CD4-positive, alpha-beta T cell (primary cell): ENCODE measurements around the gene DEFB116. TPM values are rescaled to one million over a fixed set of nuclear protein-coding genes. Genes with fewer than 3 reads are reported as not detected.

ENCODE experiments used
- ATAC-seq: fragments of 200-7000 bp; cut with Tn5 transposase; one replicate; pipeline ENCODE4 v1.10.0; 2022; ENCODE audit warnings: mild to moderate bottlenecking; ENCODE audit not compliant: poor library complexity
- CTCF ChIA-PET: fragments of 350-600 bp; sonication (Branson Sonifier 250); formaldehyde crosslinking; loops from one replicate; lab custom pipeline; 2021; ENCODE audit warnings: antibody characterized with exemption, inconsistent platforms; lab: Charles Lee
- POLR2A ChIA-PET: fragments of 350-600 bp; sonication (Branson Sonifier 250); formaldehyde crosslinking; loops from one replicate; lab custom pipeline; 2021; ENCODE audit warnings: antibody characterized with exemption, inconsistent platforms; lab: Charles Lee
- DNase-seq, 14 experiments: peaks; one replicate each; pipeline ENCODE4 v3.0.0-alpha.2; 2013 to 2020; ENCODE audit warnings: mixed read lengths in 2 of 14
- H3K27ac ChIP-seq, 2 donors: one replicate each; pipeline versions ENCODE4 v1.5.1 to v1.7.0; 2013; ENCODE audit warnings: low read length in 2 of 2, low read depth in 1 of 2, mild to moderate bottlenecking in 1 of 2
- H3K27me3 ChIP-seq, 2 experiments: 1 replicate in 1 of 2; 2 replicates in 1 of 2; pipeline versions ENCODE4 v1.6.1 to v1.7.0; 2013; ENCODE audit warnings: low read length in 2 of 2, control low read depth in 1 of 2, mild to moderate bottlenecking in 1 of 2, moderate library complexity in 1 of 2; ENCODE audit not compliant: insufficient read depth in 2 of 2, control insufficient read depth in 1 of 2
- H3K36me3 ChIP-seq: one replicate; pipeline ENCODE4 v1.6.1; 2013; ENCODE audit warnings: low read length, control low read depth; ENCODE audit not compliant: insufficient read depth
- H3K4me1 ChIP-seq: one replicate; pipeline ENCODE4 v1.6.1; 2013; ENCODE audit warnings: low read length, control low read depth; ENCODE audit not compliant: insufficient read depth
- H3K4me3 ChIP-seq: one replicate; pipeline ENCODE4 v1.5.1; 2013; ENCODE audit warnings: mild to moderate bottlenecking, low read length, moderate library complexity
- H3K9me3 ChIP-seq, 2 experiments: 1 replicate in 1 of 2; 2 replicates in 1 of 2; pipeline versions ENCODE4 v1.6.1 to v1.7.0; 2013; ENCODE audit warnings: low read length in 2 of 2, mild to moderate bottlenecking in 2 of 2, control low read depth in 1 of 2, moderate library complexity in 1 of 2; ENCODE audit not compliant: control insufficient read depth in 1 of 2, insufficient read depth in 1 of 2
- H3K27ac Mint-ChIP-seq: one replicate; pipeline ENCODE4 v1.8.0; 2020; ENCODE audit warnings: mixed read lengths
- H3K27me3 Mint-ChIP-seq: one replicate; pipeline ENCODE4 v1.8.0; 2021; ENCODE audit warnings: mixed read lengths
- H3K36me3 Mint-ChIP-seq: one replicate; pipeline ENCODE4 v1.8.0; 2021; ENCODE audit warnings: low read depth, mixed read lengths
- H3K4me1 Mint-ChIP-seq: one replicate; pipeline ENCODE4 v1.8.0; 2021; ENCODE audit warnings: low read depth, mixed read lengths
- H3K4me3 Mint-ChIP-seq: one replicate; pipeline ENCODE4 v1.8.0; 2020; ENCODE audit warnings: mild to moderate bottlenecking, mixed read lengths
- H3K9me3 Mint-ChIP-seq: one replicate; pipeline ENCODE4 v1.8.0; 2020; ENCODE audit warnings: mixed read lengths
- intact Hi-C, 2 experiments: fragments of 100-400 bp; cut with DNase I in 1 of 2; cut with micrococcal nuclease in 1 of 2; formaldehyde crosslinking; loops; one replicate each; pipeline versions ENCODE4 v1.15.1 to v1.9.0; 2023 to 2025; cut with DNase I, micrococcal nuclease
- total RNA-seq, 174 experiments: library from RNA in 2 of 174; stranded (reverse) in 2 of 174; gene quantifications; one replicate each; pipeline ENCODE4 v1.2.3 and lab custom pipeline; 2021 to 2026
- TF ChIP-seq, protein P1 (sequence below): fragments of 200-600 bp; IDR thresholded peaks from one replicate; pipeline ENCODE4 v1.8.0; 2022; ENCODE audit warnings: antibody characterized with exemption, mild to moderate bottlenecking

The DEFB116 gene
- total RNA-seq, 2 experiments from 2014 or later, result not detected

GRCh38 chr20:31274441-31274840, 33.9 kb downstream of the DEFB116 start:
- DNase-seq (no peak), ATAC-seq (no peak)
- H3K4me1 ChIP-seq, result no peaks in the 10 kb centered on the region
- no peak overlapping the region for H3K4me3 Mint-ChIP-seq
- no peaks in the 10 kb centered on the region for H3K4me1 Mint-ChIP-seq
- TF ChIP-seq, protein P1, sequence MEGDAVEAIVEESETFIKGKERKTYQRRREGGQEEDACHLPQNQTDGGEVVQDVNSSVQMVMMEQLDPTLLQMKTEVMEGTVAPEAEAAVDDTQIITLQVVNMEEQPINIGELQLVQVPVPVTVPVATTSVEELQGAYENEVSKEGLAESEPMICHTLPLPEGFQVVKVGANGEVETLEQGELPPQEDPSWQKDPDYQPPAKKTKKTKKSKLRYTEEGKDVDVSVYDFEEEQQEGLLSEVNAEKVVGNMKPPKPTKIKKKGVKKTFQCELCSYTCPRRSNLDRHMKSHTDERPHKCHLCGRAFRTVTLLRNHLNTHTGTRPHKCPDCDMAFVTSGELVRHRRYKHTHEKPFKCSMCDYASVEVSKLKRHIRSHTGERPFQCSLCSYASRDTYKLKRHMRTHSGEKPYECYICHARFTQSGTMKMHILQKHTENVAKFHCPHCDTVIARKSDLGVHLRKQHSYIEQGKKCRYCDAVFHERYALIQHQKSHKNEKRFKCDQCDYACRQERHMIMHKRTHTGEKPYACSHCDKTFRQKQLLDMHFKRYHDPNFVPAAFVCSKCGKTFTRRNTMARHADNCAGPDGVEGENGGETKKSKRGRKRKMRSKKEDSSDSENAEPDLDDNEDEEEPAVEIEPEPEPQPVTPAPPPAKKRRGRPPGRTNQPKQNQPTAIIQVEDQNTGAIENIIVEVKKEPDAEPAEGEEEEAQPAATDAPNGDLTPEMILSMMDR, result no peak
- no peaks in the 10 kb centered on the region for H3K36me3 ChIP-seq
- CTCF ChIA-PET, result no interaction called here
- no peaks in the 10 kb centered on the region for H3K36me3 Mint-ChIP-seq
- H3K27ac Mint-ChIP-seq, result no peak overlapping the region
- no peaks in the 10 kb centered on the region for H3K27me3 Mint-ChIP-seq
- H3K27ac ChIP-seq, result no peak overlapping the region
- peaks cover 17 to 50% of the 10 kb centered on the region in 2 experiments for H3K9me3 ChIP-seq
- no peak overlapping the region for H3K4me3 ChIP-seq
- intact Hi-C loops, result no loop called here
- no peaks in the 10 kb centered on the region for H3K27me3 ChIP-seq
- peaks cover 12% of the 10 kb centered on the region for H3K9me3 Mint-ChIP-seq
- POLR2A ChIA-PET, result no interaction called here

DNA sequence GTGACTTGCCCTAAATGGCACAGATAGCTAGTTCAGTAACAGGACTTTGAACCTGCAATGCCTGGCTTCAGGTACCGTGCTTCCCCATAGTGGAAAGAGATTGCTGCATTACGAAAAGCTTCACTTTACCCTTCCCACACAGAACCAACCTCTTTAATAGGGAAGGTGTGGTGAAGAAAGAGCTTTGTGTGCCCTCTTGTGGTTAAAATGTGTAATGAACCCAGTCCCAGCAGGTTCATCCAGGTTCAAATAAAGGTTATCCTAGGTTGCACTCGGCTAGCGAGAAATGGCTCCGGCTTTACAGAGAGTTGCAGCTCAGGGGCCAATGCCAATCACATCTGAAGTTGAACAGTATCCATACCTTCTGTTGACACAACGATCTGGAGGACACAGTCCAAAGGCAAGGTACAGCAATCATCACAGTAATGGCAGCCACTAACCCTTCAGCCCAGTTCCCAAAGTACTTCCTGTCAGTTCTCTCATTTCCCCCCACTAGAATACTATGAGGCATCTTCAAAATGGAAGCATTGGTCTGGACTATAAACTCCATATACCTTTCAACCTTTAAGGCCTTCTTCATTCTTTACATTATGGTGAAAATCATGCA, 48.0 kb downstream of the DEFB116 start:
- ATAC-seq (no peak), DNase-seq (peak in 1 of 14 experiments; percentile 0)
- POLR2A ChIA-PET, result interaction anchor here (0.6 kb wide), 1 partner anchor 22 kb away, joined by 3 read pairs; no protein-coding TSS in a partner anchor
- H3K9me3 ChIP-seq, result peaks cover 0 to 3% of the 10 kb centered on the region in 2 experiments
- Mint-ChIP-seq H3K27me3 (no peaks in the 10 kb centered on the region), H3K27ac (no peak overlapping the region), H3K36me3 (no peaks in the 10 kb centered on the region), H3K4me3 (no peak overlapping the region), H3K4me1 (no peaks in the 10 kb centered on the region), H3K9me3 (no peaks in the 10 kb centered on the region)
- H3K27ac ChIP-seq, result no peak overlapping the region
- CTCF ChIA-PET, result no interaction called here
- no peaks in the 10 kb centered on the region for H3K27me3 ChIP-seq
- intact Hi-C loops, result no loop called here
- no peak overlapping the region for H3K4me3 ChIP-seq
- H3K4me1 ChIP-seq, result no peaks in the 10 kb centered on the region
- TF ChIP-seq, protein P1, result no peak
- no peaks in the 10 kb centered on the region for H3K36me3 ChIP-seq

DNA sequence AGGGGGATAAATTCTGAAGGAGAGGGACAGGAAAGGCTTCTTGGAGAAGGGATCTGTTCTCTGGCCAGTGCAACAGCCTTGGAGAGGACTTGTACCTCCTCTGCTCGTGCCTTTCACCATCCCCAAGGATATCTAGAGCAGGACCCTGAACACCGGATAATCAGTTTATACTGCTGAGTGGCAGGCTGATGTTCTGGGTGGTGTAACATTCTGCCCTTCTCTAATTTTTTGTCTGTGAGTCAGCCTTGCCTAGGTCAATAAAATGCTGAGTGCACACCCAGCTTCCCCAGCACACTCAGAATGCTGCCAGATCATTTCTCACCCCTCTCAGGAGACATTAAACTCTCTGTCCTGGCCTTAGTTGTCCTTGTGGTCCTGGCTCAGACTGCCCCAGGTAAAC, 51.0 kb downstream of the DEFB116 start, which contains the start of gene DEFB115:
DEFB115 (plus strand) TSS at position 301 of the 400 bp plus-strand sequence; CDS start at position 301, 0 bp downstream.
- Mint-ChIP-seq H3K27ac (no peak within 1 kb of the TSS), H3K4me3 (no peak within 1 kb of the TSS), H3K9me3 (peaks cover 2% of the 10 kb centered on the region), H3K27me3 (no peaks in the 10 kb centered on the region), H3K36me3 (no peaks in the 10 kb centered on the region), H3K4me1 (no peaks in the 10 kb centered on the region)
- ChIA-PET CTCF (no interaction called here), POLR2A (no interaction called here)
- ATAC-seq, result no peak
- H3K36me3 ChIP-seq, result no peaks in the 10 kb centered on the region
- intact Hi-C loops, result no loop called here
- H3K4me1 ChIP-seq, result no peaks in the 10 kb centered on the region
- H3K27me3 ChIP-seq, result no peaks in the 10 kb centered on the region
- H3K27ac ChIP-seq, result no peak within 1 kb of the TSS
- H3K4me3 ChIP-seq, result no peak within 1 kb of the TSS
- DNase-seq, result no peak
- TF ChIP-seq, protein P1, result no peak
- H3K9me3 ChIP-seq, result peaks cover 0 to 10% of the 10 kb centered on the region in 2 experiments
